Mucosa of rectum (tissue), 2 donors: ENCODE measurements around the gene UPB1.
A peak's percentile ranks its signal among the peaks of the same experiment; 100 is the strongest.

ENCODE experiments used
- H3K27ac ChIP-seq, 2 donors: one replicate each; pipeline ENCODE4 v1.7.0; 2013; ENCODE audit warnings: inconsistent platforms in 2 of 2, low read depth in 2 of 2, low read length in 2 of 2
- H3K27me3 ChIP-seq, 2 donors: one replicate each; pipeline ENCODE4 v1.7.0; 2013; ENCODE audit warnings: low read length in 2 of 2; ENCODE audit not compliant: control insufficient read depth in 2 of 2, insufficient read depth in 2 of 2
- H3K36me3 ChIP-seq, 2 donors: one replicate each; pipeline ENCODE4 v1.7.0; 2013; ENCODE audit warnings: low read length in 2 of 2; ENCODE audit not compliant: control insufficient read depth in 2 of 2, insufficient read depth in 2 of 2
- H3K4me1 ChIP-seq, 2 donors: one replicate each; pipeline ENCODE4 v1.7.0; 2013; ENCODE audit warnings: low read length in 2 of 2, mild to moderate bottlenecking in 1 of 2; ENCODE audit not compliant: control insufficient read depth in 2 of 2, insufficient read depth in 2 of 2
- H3K4me3 ChIP-seq, 2 donors: one replicate each; pipeline ENCODE4 v1.7.0; 2013; ENCODE audit warnings: low read length in 2 of 2
- H3K9ac ChIP-seq, 2 donors: one replicate each; pipeline ENCODE4 v1.7.0; 2013; ENCODE audit warnings: low read length in 2 of 2, low read depth in 1 of 2, mild to moderate bottlenecking in 1 of 2
- H3K9me3 ChIP-seq, 2 donors: one replicate each; pipeline ENCODE4 v1.7.0; 2013; ENCODE audit warnings: low read length in 2 of 2; ENCODE audit not compliant: control insufficient read depth in 2 of 2
- donor health status: healthy.
- donor health status: Normal muscosa, but diverticular disease.

The UPB1 gene

GRCh38 chr22:24494528-24495364, at the start of gene UPB1:
Gene UPB1 (plus strand): TSS chr22:24495332. CDS start chr22:24495404, 72 bp downstream.
- Histone ChIP-seq H3K4me3 (peak within 1 kb of the TSS in 1 of 2 donors; percentile 13), H3K4me1 (no peaks in the 10 kb centered on the region), H3K27ac (no peak within 1 kb of the TSS), H3K9me3 (no peaks in the 10 kb centered on the region), H3K27me3 (peaks cover 9 to 18% of the 10 kb centered on the region in 2 donors), H3K9ac (no peak within 1 kb of the TSS), H3K36me3 (no peaks in the 10 kb centered on the region)

DNA sequence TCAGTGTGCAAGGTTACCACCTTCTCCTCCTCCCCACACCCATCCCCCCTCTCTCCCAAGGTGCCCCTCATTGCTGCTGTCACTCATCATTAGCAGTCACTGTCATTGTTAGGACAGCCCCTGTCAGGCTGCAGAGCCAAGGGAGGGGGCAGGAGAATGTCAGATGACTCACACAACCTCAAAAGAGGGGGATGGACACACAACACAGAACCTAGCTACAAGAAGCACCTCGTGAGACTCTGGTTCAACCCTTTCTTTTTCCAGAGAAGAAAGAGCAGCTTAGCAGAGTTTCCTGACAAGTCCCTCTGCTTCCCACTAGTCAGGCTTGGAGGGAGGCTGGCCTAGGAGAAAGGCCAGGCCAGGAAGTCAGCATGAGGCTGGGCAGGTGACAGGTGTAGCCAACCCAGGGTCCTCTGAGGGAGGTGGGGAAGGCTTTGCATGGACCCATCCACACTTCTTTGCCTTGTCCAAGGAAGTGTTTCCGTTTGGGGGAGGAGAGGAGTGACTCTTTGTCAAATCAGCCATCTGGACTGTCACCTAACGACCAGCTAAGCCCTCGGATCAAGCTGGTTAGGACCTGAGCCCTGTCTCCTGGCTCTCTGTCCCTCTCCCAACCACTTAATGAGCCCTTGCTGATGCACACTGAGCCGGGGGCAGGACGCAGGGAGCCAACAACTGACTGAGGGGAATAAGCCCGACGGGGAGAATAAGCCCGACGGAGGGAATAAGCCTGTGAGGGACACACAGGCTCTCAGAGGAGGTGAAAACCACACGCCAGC, 49.5 kb upstream of the UPB1 start:
- no peak overlapping the region for H3K9ac ChIP-seq
- H3K4me3 ChIP-seq: no peak overlapping the region
- H3K27ac ChIP-seq: no peak overlapping the region
- peaks cover 0 to 4% of the 10 kb centered on the region in 2 donors for H3K36me3 ChIP-seq
- H3K4me1 ChIP-seq: no peaks in the 10 kb centered on the region
- no peaks in the 10 kb centered on the region for H3K9me3 ChIP-seq
- H3K27me3 ChIP-seq: no peaks in the 10 kb centered on the region

GRCh38 chr22:24446260-24446611, 48.9 kb upstream of the UPB1 start:
- no peak overlapping the region for H3K27ac ChIP-seq
- no peaks in the 10 kb centered on the region for H3K36me3 ChIP-seq
- H3K4me3 ChIP-seq: no peak overlapping the region
- H3K4me1 ChIP-seq: no peaks in the 10 kb centered on the region
- H3K9ac ChIP-seq: no peak overlapping the region
- H3K9me3 ChIP-seq: no peaks in the 10 kb centered on the region
- H3K27me3 ChIP-seq: no peaks in the 10 kb centered on the region

GRCh38 chr22:24450610-24451009, 44.5 kb upstream of the UPB1 start:
- Histone ChIP-seq H3K27me3 (peaks cover 0 to 2% of the 10 kb centered on the region in 2 donors), H3K4me3 (no peak overlapping the region), H3K9ac (no peak overlapping the region), H3K36me3 (no peaks in the 10 kb centered on the region), H3K27ac (no peak overlapping the region), H3K4me1 (peaks cover 0 to under 1% of the 10 kb centered on the region in 2 donors), H3K9me3 (no peaks in the 10 kb centered on the region)

GRCh38 chr22:24451162-24451561, 44.0 kb upstream of the UPB1 start:
- Histone ChIP-seq H3K4me3 (no peak overlapping the region), H3K9ac (no peak overlapping the region), H3K27me3 (peaks cover 0 to 2% of the 10 kb centered on the region in 2 donors), H3K4me1 (peaks cover 0 to 3% of the 10 kb centered on the region in 2 donors), H3K9me3 (no peaks in the 10 kb centered on the region), H3K36me3 (no peaks in the 10 kb centered on the region), H3K27ac (no peak overlapping the region)

DNA sequence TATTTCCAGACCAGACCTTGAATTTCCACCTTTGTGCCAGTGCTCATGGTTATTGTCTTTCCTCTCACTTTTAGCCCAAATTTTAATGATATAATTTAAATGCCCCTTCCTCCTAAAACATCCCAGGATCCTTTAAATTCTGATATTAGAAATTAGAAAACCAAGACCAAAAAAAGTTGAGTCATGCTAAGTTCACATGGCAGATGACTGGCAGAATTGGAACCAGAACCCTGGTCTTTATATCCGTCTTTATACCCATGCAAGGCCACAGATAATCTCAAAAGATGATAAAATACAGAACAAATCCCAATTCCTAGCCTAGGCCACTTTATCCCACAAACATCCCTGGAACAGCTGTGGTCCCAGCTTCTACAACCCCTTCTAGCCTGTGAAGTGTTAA, 41.3 kb upstream of the UPB1 start:
- no peak overlapping the region for H3K9ac ChIP-seq
- no peaks in the 10 kb centered on the region for H3K36me3 ChIP-seq
- H3K4me1 ChIP-seq: peaks cover 0 to 3% of the 10 kb centered on the region in 2 donors
- H3K27ac ChIP-seq: no peak overlapping the region
- no peak overlapping the region for H3K4me3 ChIP-seq
- peaks cover 0 to 2% of the 10 kb centered on the region in 2 donors for H3K27me3 ChIP-seq
- no peaks in the 10 kb centered on the region for H3K9me3 ChIP-seq

GRCh38 chr22:24455039-24455438, 40.1 kb upstream of the UPB1 start:
- no peak overlapping the region for H3K4me3 ChIP-seq
- H3K27ac ChIP-seq: no peak overlapping the region
- no peaks in the 10 kb centered on the region for H3K9me3 ChIP-seq
- H3K9ac ChIP-seq: no peak overlapping the region
- peaks cover 0 to 2% of the 10 kb centered on the region in 2 donors for H3K27me3 ChIP-seq
- H3K4me1 ChIP-seq: peaks cover 0 to 3% of the 10 kb centered on the region in 2 donors
- H3K36me3 ChIP-seq: no peaks in the 10 kb centered on the region

DNA sequence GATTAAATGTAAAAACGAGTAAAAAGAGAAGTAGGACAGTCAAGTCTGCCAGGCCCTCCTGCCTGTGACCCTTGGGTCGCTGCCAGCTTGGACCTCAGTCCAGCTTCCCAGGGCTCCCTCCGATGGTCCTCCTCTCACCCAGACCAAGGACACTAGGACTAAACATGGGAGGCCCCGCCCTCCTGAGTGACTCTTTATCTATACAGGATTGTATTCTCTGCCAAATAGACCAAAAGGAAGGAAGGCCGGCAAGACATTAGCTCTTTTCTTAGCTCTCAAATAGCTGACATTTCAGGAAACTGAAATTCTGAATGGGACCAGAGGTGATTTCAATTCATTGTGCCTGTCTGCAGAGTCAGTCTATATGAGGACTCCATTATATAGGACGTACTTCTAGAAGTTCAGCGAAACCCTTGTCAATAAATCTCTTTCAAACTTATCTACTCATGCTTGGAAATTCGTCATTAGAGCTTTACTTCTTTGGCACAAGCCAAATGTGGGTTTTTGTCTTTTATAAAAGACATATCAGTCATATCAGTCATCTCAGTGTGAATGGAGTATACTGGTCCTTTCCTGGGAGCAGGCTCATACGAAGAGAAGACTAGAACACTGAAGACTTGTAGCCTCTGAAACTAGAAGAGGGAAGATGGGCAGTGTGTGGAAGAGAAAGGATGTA, 39.2 kb upstream of the UPB1 start:
- Histone ChIP-seq H3K4me1 (peaks cover 0 to 3% of the 10 kb centered on the region in 2 donors), H3K27me3 (peaks cover 0 to 2% of the 10 kb centered on the region in 2 donors), H3K27ac (no peak overlapping the region), H3K9ac (no peak overlapping the region), H3K9me3 (no peaks in the 10 kb centered on the region), H3K36me3 (no peaks in the 10 kb centered on the region), H3K4me3 (no peak overlapping the region)

DNA sequence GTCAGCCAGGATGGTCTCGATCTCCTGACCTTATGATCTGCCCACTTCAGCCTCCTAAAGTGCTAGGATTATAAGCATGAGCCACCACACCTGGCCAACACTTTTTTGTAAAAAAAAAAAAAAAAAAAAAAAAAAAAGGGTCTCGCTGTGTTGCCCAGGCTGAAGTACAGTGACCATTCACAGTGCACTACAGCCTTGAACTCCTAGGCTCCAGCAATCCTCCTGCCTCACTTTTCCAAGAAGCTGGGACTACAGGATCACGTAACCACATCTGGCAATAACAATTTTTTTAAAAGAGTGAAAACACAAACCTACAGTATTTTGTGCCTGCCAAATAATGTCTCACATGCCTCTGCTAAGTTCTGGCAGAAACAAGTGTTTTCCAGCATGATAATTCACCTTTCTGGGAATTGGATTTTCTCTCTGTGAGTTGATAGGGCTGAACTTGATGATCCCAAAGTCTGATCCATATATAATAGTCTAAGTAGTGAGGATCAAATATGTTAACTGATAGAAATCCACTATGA, 37.2 kb upstream of the UPB1 start:
- H3K9me3 ChIP-seq: no peaks in the 10 kb centered on the region
- H3K4me1 ChIP-seq: peaks cover 0 to 3% of the 10 kb centered on the region in 2 donors
- no peak overlapping the region for H3K27ac ChIP-seq
- H3K27me3 ChIP-seq: peaks cover 0 to 2% of the 10 kb centered on the region in 2 donors
- no peak overlapping the region for H3K9ac ChIP-seq
- H3K36me3 ChIP-seq: no peaks in the 10 kb centered on the region
- H3K4me3 ChIP-seq: no peak overlapping the region
